Fibroblast of villous mesenchyme (primary cell): Measurements from ENCODE around the gene ADGRF1. TPM values are rescaled to one million over a fixed set of nuclear protein-coding genes. Genes with fewer than 3 reads are reported as not detected.
A peak's percentile ranks its signal among the peaks of the same experiment; 100 is the strongest.
"Not testable (repeated sequence)": the region's sequence is repeated elsewhere in the genome, so short reads cannot be mapped to it uniquely, and the experiment has no call there.

ENCODE experiments used
- DNase-seq: peaks from one replicate; pipeline ENCODE4 v3.0.0-alpha.2; 2010; ENCODE audit warnings: low read depth
- H3K4me3 ChIP-seq: 2 replicates; pipeline ENCODE4 v1.5.1; 2011; ENCODE audit warnings: low read depth, mild to moderate bottlenecking, low read length
- CTCF ChIP-seq: IDR thresholded peaks from 2 replicates; pipeline ENCODE4 v1.5.1; 2012; ENCODE audit warnings: low read depth, mild to moderate bottlenecking, low read length; ENCODE audit not compliant: insufficient read depth
- total RNA-seq: library from RNA; depleted of rRNA; stranded (reverse); fragments of >200 nt; gene quantifications from 2 replicates; pipeline ENCODE4 v1.2.3, GENCODE V29; 2012

Gene ADGRF1
- under 0.01 TPM in 1 of 2 replicates, not detected in the other for total RNA-seq

- no peak within 1 kb of the TSS for H3K4me3 ChIP-seq
- DNase-seq: no peak
- TF ChIP-seq CTCF: no peak
Measured at GRCh38 chr6:47042275-47042791, at the start of gene ADGRF1. Gene ADGRF1 (minus strand): TSS chr6:47042332. CDS start chr6:47029061, 13,271 bp downstream.

- no peak overlapping the region for H3K4me3 ChIP-seq
- TF ChIP-seq CTCF: no peak
- no peak for DNase-seq
Measured at GRCh38 chr6:47090881-47091280, 48.7 kb upstream of the ADGRF1 start.

GRCh38 chr6:47089473-47089872 is 47.3 kb upstream of the ADGRF1 start:
- H3K4me3 ChIP-seq, DNase-seq: not testable (repeated sequence)

- no peak for TF ChIP-seq CTCF
- no peak for DNase-seq
- no peak overlapping the region for H3K4me3 ChIP-seq
Measured at GRCh38 chr6:47086051-47086770, 44.1 kb upstream of the ADGRF1 start.

- DNase-seq: no peak
- TF ChIP-seq CTCF: no peak
- H3K4me3 ChIP-seq: no peak overlapping the region
Measured at GRCh38 chr6:47084610-47085009, 42.5 kb upstream of the ADGRF1 start.

GRCh38 chr6:47083586-47084047 is 41.5 kb upstream of the ADGRF1 start:
- no peak for TF ChIP-seq CTCF
- no peak overlapping the region for H3K4me3 ChIP-seq
- peak; percentile 99 for DNase-seq

- DNase-seq: no peak
- H3K4me3 ChIP-seq: no peak overlapping the region
- no peak for TF ChIP-seq CTCF
Measured at GRCh38 chr6:47080083-47080596, 38.0 kb upstream of the ADGRF1 start.
